LNCAP (cell line): Measurements from ENCODE around the gene GNB1.

Source experiments
- CTCF ChIP-seq: fragments of 450-650 bp; IDR thresholded peaks from 2 replicates; pipeline ENCODE4 v1.5.1; 2017; ENCODE audit warnings: mild to moderate bottlenecking

GNB1 gene

GRCh38 chr1:1846386-1846918 is 44.4 kb downstream of the GNB1 start:
- no peak for TF ChIP-seq CTCF

GRCh38 chr1:1842360-1843146 is 48.3 kb downstream of the GNB1 start:
- TF ChIP-seq CTCF, result no peak

DNA sequence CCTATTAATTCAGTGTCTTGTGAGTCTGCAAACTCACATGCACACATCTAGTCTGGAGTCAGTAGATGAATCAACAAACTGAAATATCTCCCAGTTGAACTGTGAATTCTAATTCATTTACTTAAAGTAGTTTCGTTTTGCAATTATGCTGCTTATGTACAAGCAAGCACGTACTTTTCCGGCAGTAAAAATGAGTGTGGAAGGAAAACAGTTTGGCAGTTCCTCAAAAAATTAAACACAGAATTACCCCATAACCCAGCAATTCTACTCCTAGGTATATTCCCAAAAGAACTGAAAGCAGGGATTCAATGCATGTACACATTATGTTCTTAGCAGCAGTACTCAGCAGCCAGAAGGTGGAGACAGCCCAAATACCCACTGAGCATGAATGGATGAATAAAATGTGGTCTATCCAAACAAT is 49.3 kb downstream of the GNB1 start:
- TF ChIP-seq CTCF, result no peak; the same call in 1 of the 2 replicates

DNA sequence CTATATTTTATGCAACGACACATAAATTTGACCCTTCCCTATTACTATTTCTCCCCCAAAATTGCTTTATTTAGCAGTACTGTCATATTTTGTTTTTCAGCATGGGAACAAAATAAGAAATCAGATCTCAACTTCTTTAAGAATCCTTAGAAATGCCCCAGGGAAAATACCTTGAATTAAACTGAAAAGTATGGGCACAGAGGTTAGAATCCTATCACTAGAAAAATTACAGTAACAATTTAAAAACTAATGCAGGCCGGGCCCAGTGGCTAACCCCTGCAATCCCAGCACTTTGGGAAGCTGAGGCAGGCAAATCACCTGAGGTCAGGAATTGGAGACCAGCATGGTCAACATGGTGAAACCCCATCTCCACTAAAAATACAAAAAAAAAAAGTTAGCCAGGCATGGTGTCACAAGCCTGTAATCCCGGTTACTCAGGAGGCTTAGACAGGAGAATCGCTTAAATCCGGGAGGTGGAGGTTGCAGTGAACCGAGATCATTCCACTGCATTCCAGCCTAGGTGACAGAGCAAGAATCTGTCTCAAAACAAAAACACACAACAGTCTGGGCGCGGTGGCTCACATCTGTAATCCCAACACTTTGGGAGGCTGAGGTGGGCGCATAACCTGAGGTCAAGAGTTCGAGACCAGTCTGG is 51.4 kb downstream of the GNB1 start:
- no peak for TF ChIP-seq CTCF

DNA sequence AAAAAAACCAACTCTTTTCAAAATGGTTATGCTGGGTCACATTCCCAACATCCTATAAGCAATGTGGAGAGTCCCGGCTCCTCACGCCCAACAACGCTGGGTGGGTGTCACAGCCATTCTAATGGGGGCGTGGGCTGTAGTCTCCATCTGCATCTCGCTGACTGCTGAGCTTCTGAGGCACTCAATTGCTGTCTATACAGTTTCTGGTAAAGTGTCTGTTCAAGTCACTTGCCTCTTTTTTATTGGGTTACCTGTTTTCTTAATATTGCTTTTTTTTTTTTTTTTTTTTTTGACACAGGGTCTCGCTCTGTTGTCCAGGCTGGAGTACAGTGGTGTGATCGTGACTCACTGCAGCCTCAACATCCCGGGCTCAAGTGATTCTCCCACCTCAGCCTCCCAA is 54.8 kb downstream of the GNB1 start:
- TF ChIP-seq CTCF, result no peak

DNA sequence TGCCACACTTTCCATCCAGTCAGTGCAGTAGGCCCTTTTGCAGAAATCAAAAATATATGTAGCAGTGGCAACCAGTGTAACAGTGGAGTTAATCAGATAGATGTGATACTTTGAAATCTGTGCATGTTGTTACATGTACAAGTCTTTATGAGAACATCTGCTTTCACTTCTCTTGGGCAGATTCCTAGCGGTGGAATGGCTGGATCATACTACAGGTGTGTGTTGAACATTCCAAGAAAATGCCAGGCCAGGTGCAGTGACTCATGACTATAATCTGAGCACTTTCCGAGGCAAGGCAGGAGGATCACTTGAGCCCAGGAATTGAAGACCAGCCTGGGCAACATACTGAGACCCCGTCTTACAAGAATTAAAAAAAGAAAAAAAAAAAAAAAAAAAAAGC is 55.3 kb downstream of the GNB1 start:
- TF ChIP-seq CTCF, result no peak

- TF ChIP-seq CTCF, result no peak
These were observed 57.0 kb downstream of the GNB1 start for GRCh38 chr1:1833916-1834325.
